IMR-90 (cell line): ENCODE data around the gene GLCE. TPM values are rescaled to one million over a fixed set of nuclear protein-coding genes. Genes with fewer than 3 reads are reported as not detected.
"Not testable (repeated sequence)": the region's sequence is repeated elsewhere in the genome, so short reads cannot be mapped to it uniquely, and the experiment has no call there.

Experiments used
- ATAC-seq: fragments of 200-7000 bp; cut with Tn5 transposase; 2 replicates; pipeline ENCODE4 v1.9.1; 2020; ENCODE audit warnings: low read depth, mild to moderate bottlenecking, moderate library complexity
- BruUV-seq: library from RNA; stranded (reverse); fragments of 400-500 nt; replicated peaks from 2 replicates; lab custom pipeline; 2021; lab: Mats Ljungman, UMichigan
- CTCF ChIA-PET: fragments of 300-600 bp; formaldehyde crosslinking; extraction: SDS; loops from one replicate; lab custom pipeline; 2021; ENCODE audit warnings: antibody characterized with exemption; lab: Yijun Ruan, JAX
- POLR2A ChIA-PET: fragments of 300-600 bp; sonication (Branson Sonifier 250); formaldehyde crosslinking; loops from one replicate; lab custom pipeline; 2022; ENCODE audit warnings: antibody characterized with exemption; ENCODE audit not compliant: unreplicated experiment; lab: Charles Lee
- DNase-seq: peaks from one replicate; pipeline ENCODE4 v3.0.0; 2013
- H2AFZ ChIP-seq: replicated peaks from 2 replicates; pipeline ENCODE3; 2013; ENCODE audit warnings: low read length, mild to moderate bottlenecking; ENCODE audit not compliant: poor library complexity
- H2AK5ac ChIP-seq: 2 replicates; pipeline ENCODE4 v1.6.1; 2013; ENCODE audit warnings: low read depth, low read length, inconsistent platforms
- H2AK9ac ChIP-seq: replicated peaks from 2 replicates; pipeline ENCODE3; 2013; ENCODE audit warnings: mild to moderate bottlenecking, low read depth, low read length, moderate library complexity; ENCODE audit not compliant: poor library complexity
- H2BK120ac ChIP-seq: 2 replicates; pipeline ENCODE4 v1.6.1; 2013; ENCODE audit warnings: low read depth, low read length, inconsistent platforms
- H2BK15ac ChIP-seq: 3 replicates; pipeline ENCODE4 v1.6.1; 2013; ENCODE audit warnings: low read depth, low read length, inconsistent platforms
- H2BK20ac ChIP-seq: 2 replicates; pipeline ENCODE4 v1.6.1; 2013; ENCODE audit warnings: low read depth, mild to moderate bottlenecking, inconsistent platforms, low read length, moderate library complexity
- H2BK5ac ChIP-seq: 2 replicates; pipeline ENCODE4 v1.6.1; 2013; ENCODE audit warnings: mild to moderate bottlenecking, low read depth, low read length, inconsistent platforms; ENCODE audit not compliant: poor library complexity, severe bottlenecking
- H3K14ac ChIP-seq: replicated peaks from 2 replicates; pipeline ENCODE4 v1.6.1; 2013; ENCODE audit warnings: low read depth, low read length, inconsistent platforms
- H3K18ac ChIP-seq: 2 replicates; pipeline ENCODE4 v1.6.1; 2013; ENCODE audit warnings: low read depth, low read length, control low read depth
- H3K23ac ChIP-seq: 2 replicates; pipeline ENCODE4 v1.6.1; 2013; ENCODE audit warnings: low read depth, low read length, inconsistent platforms
- H3K27ac ChIP-seq: 2 replicates; pipeline ENCODE4 v1.5.1; 2013; ENCODE audit warnings: mild to moderate bottlenecking, control low read depth, low read length; ENCODE audit not compliant: insufficient read depth
- H3K27me3 ChIP-seq: 2 replicates; pipeline ENCODE4 v1.6.1; 2013; ENCODE audit warnings: low read length; ENCODE audit not compliant: control insufficient read depth, insufficient read depth
- H3K36me3 ChIP-seq: 2 replicates; pipeline ENCODE4 v1.6.1; 2013; ENCODE audit warnings: low read length, mixed read lengths; ENCODE audit not compliant: control insufficient read depth, insufficient read depth
- H3K4ac ChIP-seq: 2 replicates; pipeline ENCODE4 v1.6.1; 2013; ENCODE audit warnings: low read depth, low read length, inconsistent platforms
- H3K4me1 ChIP-seq: 2 replicates; pipeline ENCODE4 v1.6.1; 2013; ENCODE audit warnings: low read length, mixed read lengths; ENCODE audit not compliant: control insufficient read depth, insufficient read depth
- H3K4me2 ChIP-seq: 2 replicates; pipeline ENCODE4 v1.6.1; 2013; ENCODE audit warnings: low read depth, mild to moderate bottlenecking, control low read depth, low read length, moderate library complexity
- H3K4me3 ChIP-seq: 2 replicates; pipeline ENCODE4 v1.5.1; 2013; ENCODE audit warnings: low read depth, mild to moderate bottlenecking, control low read depth, low read length, moderate library complexity; ENCODE audit not compliant: insufficient read depth
- H3K56ac ChIP-seq: 2 replicates; pipeline ENCODE4 v1.6.1; 2013; ENCODE audit warnings: low read length, inconsistent platforms; ENCODE audit not compliant: insufficient read depth; ENCODE audit errors: extremely low read depth
- H3K79me1 ChIP-seq, 2 experiments: 2 replicates each; pipeline ENCODE4 v1.6.1; 2013; ENCODE audit warnings: low read length in 2 of 2, inconsistent platforms in 1 of 2, low read depth in 1 of 2
- H3K9ac ChIP-seq: 2 replicates; pipeline ENCODE4 v1.6.1; 2013; ENCODE audit warnings: low read depth, low read length, control low read depth
- H3K9me1 ChIP-seq: 2 replicates; pipeline ENCODE4 v1.6.1; 2013; ENCODE audit warnings: low read length, inconsistent platforms; ENCODE audit not compliant: insufficient read depth
- H3K9me3 ChIP-seq: 2 replicates; pipeline ENCODE4 v1.6.1; 2013; ENCODE audit warnings: low read length; ENCODE audit not compliant: control insufficient read depth, insufficient read depth
- H4K20me1 ChIP-seq: 2 replicates; pipeline ENCODE4 v1.6.1; 2013; ENCODE audit warnings: low read length, inconsistent platforms; ENCODE audit not compliant: insufficient read depth
- H4K5ac ChIP-seq: 2 replicates; pipeline ENCODE4 v1.6.1; 2013; ENCODE audit warnings: mild to moderate bottlenecking, low read depth, low read length, control low read depth
- H4K8ac ChIP-seq, 2 experiments: 2 replicates each; pipeline ENCODE4 v1.6.1; 2013; ENCODE audit warnings: low read depth in 2 of 2, low read length in 2 of 2, control low read depth in 1 of 2, inconsistent platforms in 1 of 2
- H4K91ac ChIP-seq: 2 replicates; pipeline ENCODE4 v1.6.1; 2013; ENCODE audit warnings: low read depth, low read length, inconsistent platforms; ENCODE audit not compliant: insufficient read depth
- WGBS, 2 experiments: methylation state at CpG; one replicate each; pipeline versions ENCODE4 v1.1.5 to v1.1.7; 2013; ENCODE audit warnings: missing lambda C conversion rate in 2 of 2; ENCODE audit not compliant: insufficient read length in 1 of 2; ENCODE audit errors: extremely low coverage in 2 of 2; 5-methylcytosine and 5-hydroxymethylcytosine counted together
- dilution Hi-C: fragments of 300-500 bp; cut with HindIII; formaldehyde crosslinking; loops from one replicate; pipeline ENCODE4 v1.14.3; 2018; ENCODE audit warnings: low sequenced_read_pairs; ENCODE audit not compliant: unreplicated experiment
- in situ Hi-C: fragments of 300-500 bp; cut with MboI; formaldehyde crosslinking; loops from 3 replicates; pipeline ENCODE4 v1.14.3; 2019; ENCODE audit warnings: low sequenced_read_pairs, inconsistent platforms, mixed read lengths
- intact Hi-C: fragments of 100-400 bp; cut with micrococcal nuclease; formaldehyde crosslinking; loops from 2 replicates; pipeline ENCODE4 v1.10.0; 2022
- polyA plus RNA-seq, 3 experiments: library from polyadenylated mRNA; depleted of rRNA; stranded (reverse); fragments of >200 nt; gene quantifications; 2 replicates each; pipeline ENCODE4 v1.2.3, GENCODE V29; 2012; ENCODE audit warnings: low replicate concordance in 1 of 3
- total RNA-seq: library from RNA; depleted of rRNA; stranded (reverse); fragments of >200 nt; gene quantifications from 2 replicates; pipeline ENCODE4 v1.2.3, GENCODE V29; 2012

GLCE gene
- total and polyA plus RNA-seq, 2 of the 4 experiments (the other 2 are of a cell fraction) = 15.3 to 29.6 TPM

- H3K36me3 ChIP-seq, H3K4me2 ChIP-seq, H2BK20ac ChIP-seq, H4K91ac ChIP-seq, POLR2A ChIA-PET, H2BK5ac ChIP-seq, DNase-seq, H4K20me1 ChIP-seq, H3K9ac ChIP-seq, intact Hi-C loops, H2AFZ ChIP-seq, H3K4me3 ChIP-seq, H2AK9ac ChIP-seq, H2BK120ac ChIP-seq, H4K5ac ChIP-seq, H3K23ac ChIP-seq, in situ Hi-C loops, H4K8ac ChIP-seq, dilution Hi-C loops, H3K14ac ChIP-seq, H3K27ac ChIP-seq, H3K18ac ChIP-seq, BruUV-seq, H3K79me1 ChIP-seq, H3K4ac ChIP-seq, H3K56ac ChIP-seq, H2BK15ac ChIP-seq, H3K9me3 ChIP-seq, ATAC-seq: not testable (repeated sequence)
- Histone ChIP-seq H3K4me1 (peaks cover 23% of the 10 kb centered on the region), H2AK5ac (peak overlapping the region; percentile 21; the same call in 1 of the 2 replicates), H3K27me3 (peaks cover 16% of the 10 kb centered on the region), H3K9me1 (peaks cover 18% of the 10 kb centered on the region)
- no CpG with 5 or more reads among the region's 8 CpGs for WGBS, 2 experiments
- CTCF ChIA-PET = interaction anchor here (0.8 kb wide), 1 partner anchor 1686 kb away, joined by 3 read pairs; no protein-coding TSS in a partner anchor
Measured at GRCh38 chr15:69301101-69301500, 140.7 kb downstream of the GLCE start.

GRCh38 chr15:69302087-69302486, 141.7 kb downstream of the GLCE start:
- BruUV-seq, in situ Hi-C loops: not testable (repeated sequence)

More at GRCh38 chr15:69302087-69302486, 141.7 kb downstream of the GLCE start:
- H3K27ac ChIP-seq, POLR2A ChIA-PET, H3K14ac ChIP-seq, H4K8ac ChIP-seq, H2BK5ac ChIP-seq, intact Hi-C loops, H2BK20ac ChIP-seq, H3K9ac ChIP-seq, H3K4me2 ChIP-seq, H3K4ac ChIP-seq, DNase-seq, H4K91ac ChIP-seq, H3K36me3 ChIP-seq, ATAC-seq, H2BK15ac ChIP-seq, H2AFZ ChIP-seq, H2AK9ac ChIP-seq, dilution Hi-C loops, H3K79me1 ChIP-seq, H4K20me1 ChIP-seq, H4K5ac ChIP-seq, H3K4me3 ChIP-seq, H3K18ac ChIP-seq, H3K9me3 ChIP-seq, H3K23ac ChIP-seq, H2BK120ac ChIP-seq, H3K56ac ChIP-seq: not testable (repeated sequence)
- CTCF ChIA-PET = interaction anchor here (0.8 kb wide), 1 partner anchor 1687 kb away, joined by 3 read pairs; no protein-coding TSS in a partner anchor
- peaks cover 16% of the 10 kb centered on the region for H3K27me3 ChIP-seq
- WGBS, 2 experiments = no CpG with 5 or more reads among the region's 6 CpGs
- peaks cover 23% of the 10 kb centered on the region for H3K4me1 ChIP-seq
- H2AK5ac ChIP-seq = 0 out of 2 replicates have a peak overlapping the region, but pooled peaks have one; percentile 4
- H3K9me1 ChIP-seq = peaks cover 18% of the 10 kb centered on the region
